GM19193 (cell line): ENCODE results near the gene CACNB3.

Source experiments
- POLR2A ChIP-seq: IDR thresholded peaks from 4 replicates; pipeline ENCODE4 v1.6.1; 2011; ENCODE audit not compliant: insufficient read depth, insufficient read length; ENCODE audit errors: extremely low read depth

Gene CACNB3

DNA sequence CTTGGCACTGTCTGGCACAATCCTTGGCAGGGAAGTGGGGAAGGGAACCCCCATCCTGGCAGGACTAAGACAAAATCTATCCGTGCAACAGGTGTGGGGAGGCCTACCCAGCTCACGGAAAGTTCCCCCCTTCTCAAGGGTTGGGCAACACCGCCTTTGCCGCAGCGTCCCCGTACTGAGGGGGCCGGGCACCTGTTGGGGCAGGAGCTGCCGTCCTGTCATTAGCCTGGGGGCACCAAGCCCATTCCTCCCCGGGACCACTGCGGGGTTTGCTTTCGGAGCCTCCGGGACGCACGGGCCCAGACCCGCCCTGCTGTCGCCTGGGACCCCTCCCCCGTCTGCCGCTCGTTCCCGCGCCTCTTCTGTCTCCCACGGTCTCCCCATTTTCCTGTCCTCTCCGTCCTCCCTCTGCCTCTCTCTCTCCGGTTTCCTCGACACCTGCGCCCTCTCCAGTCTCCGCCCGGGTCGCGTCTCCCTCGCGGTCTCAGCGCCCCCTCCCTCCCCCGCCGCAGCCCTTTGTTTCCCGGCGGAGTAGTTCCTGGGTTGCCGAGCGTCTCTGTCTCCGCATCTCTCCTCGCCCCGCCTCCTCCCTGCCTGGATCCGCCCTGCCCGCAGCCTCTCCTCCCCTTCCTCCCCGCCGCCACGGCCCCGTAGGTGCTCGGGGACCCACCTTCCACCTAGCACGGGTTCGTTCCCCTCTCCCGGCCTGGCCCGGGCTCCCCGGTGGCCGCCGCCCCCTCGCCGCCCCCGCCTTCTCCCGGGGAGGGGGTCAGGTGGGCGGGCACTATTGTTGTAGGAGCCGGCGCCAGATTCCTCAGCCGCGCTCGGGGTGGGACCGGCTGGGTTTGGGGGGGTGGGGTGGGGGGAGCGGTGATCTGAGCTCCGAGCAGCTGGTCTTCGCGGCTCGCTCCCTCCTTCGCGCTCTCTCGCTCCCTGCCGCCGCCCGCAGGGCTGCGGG lies at the start of gene CACNB3:
Gene CACNB3 (plus strand): TSS at position 624 of the 958 bp plus-strand sequence. CDS start 434 bp downstream, outside the sequence.
- no peak for TF ChIP-seq POLR2A

DNA sequence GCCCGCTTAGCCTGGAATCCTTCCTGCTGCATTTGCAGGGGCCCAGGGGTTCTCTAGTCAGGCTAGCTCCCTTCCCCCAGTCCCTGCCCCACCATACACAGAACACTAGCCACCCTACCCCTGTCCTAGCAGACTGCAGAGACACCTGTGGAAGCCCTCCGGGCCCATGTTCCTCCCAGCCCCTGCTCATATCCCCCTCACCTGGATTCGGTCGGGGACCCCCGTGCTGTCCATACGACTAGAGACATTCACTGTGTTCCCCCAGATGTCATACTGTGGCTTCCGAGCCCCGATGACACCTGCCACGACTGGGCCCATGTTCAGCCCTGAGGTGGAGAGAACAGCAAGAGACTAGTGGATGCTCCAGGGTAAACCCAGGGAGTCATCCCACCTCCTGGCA lies 49.6 kb upstream of the CACNB3 start:
- TF ChIP-seq POLR2A: no peak

DNA sequence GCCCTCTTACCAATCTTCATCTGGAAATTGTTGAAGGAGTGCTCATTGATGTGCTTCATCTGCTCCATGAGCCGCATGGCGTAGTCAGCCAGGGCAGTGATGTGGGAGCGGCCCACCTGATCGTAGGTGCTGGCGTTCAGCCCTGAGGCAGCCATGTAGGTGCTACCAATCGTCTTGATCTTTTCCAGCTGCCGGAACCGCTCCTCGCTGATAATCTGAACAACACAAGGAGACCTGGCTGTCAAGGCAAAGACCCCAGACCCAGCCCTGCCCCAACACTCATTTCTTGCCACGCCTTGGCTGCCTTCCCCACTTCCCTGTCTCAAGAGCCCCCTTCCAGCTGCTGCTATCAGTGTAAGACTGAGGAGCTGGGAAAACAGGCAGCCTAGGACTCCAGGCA lies 47.5 kb upstream of the CACNB3 start:
- no peak for TF ChIP-seq POLR2A

DNA sequence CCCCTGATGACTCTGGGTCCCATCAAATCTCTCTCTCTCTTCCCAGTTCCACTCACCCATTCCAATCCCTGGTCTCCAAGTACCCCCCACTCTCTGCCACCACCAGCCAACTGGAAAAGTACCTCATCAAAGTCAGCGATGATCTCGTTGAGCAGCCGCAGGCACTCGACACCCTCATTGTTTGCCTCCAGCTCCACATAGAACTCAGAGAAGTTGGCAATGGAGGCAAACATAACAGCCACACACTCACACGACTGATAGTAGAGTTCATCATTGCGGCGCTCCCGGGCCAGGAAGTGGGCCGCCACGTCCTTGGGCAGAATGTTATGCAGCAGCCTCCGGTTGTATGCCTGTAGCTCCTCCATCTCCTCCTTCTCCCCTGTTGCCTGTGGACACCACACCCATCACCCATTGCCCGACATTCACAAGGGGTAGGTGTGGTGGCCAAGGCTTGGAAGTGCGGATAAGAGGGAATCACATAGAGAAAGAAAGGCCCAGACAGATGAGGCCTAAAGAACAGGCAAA lies 46.6 kb upstream of the CACNB3 start:
- no peak for TF ChIP-seq POLR2A

DNA sequence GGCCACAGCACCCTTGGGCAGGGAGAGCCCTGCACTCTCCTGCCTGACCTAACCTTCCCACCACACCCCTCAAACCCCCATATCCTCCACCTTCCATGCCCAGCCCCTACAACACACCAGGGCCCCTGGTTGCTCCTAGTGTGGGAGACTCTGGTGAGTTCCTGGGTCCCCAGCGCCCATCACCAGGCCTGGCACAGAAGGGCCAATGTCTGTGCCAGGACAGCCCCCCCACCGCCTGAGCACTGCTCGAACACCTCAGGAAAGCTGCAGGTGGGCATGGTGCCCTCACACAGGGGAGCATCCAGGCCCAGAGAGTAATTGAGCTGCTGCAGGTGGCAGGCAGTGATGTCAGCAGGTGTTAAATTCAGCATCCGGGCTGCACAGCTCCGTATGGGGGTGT lies 44.6 kb upstream of the CACNB3 start:
- no peak for TF ChIP-seq POLR2A

DNA sequence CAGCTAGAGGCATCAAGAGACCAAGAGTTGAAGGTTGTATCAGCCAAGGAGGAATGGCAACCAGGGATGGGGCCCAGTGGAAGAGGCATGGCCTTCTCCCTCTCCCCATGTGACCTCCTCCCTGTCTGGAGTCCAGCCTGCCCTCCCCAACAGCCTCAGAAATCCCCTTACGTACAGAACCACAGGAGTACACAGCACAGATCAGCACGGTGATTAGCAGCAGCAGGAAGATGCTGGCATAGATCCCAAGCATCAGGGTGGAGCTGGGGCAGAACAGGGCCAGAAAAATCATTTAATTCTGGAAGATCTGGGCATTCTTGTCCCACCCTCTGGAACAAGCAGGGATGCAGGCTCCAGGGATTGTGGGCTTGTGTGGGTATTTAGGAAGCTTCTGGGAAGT lies 43.8 kb upstream of the CACNB3 start:
- TF ChIP-seq POLR2A: no peak

DNA sequence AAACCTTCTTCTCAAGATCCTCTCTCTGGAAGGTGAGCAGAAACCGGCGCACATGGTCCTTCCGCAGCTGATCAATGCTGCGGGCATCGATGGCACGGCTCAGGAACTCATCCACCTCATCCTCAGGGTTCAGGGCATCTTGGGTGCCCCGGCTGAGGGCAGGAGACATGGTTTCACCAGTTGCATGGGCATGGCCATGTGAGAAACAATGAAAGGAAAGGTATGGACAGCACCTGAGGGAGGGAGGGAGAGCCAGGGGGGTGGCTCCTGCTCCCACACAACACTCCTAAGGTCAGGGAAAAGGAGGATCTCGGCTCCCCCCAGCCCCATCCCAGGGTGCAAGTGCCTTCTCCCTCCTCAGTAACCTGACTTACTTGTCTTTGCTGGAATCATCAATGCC lies 43.0 kb upstream of the CACNB3 start:
- TF ChIP-seq POLR2A: no peak

DNA sequence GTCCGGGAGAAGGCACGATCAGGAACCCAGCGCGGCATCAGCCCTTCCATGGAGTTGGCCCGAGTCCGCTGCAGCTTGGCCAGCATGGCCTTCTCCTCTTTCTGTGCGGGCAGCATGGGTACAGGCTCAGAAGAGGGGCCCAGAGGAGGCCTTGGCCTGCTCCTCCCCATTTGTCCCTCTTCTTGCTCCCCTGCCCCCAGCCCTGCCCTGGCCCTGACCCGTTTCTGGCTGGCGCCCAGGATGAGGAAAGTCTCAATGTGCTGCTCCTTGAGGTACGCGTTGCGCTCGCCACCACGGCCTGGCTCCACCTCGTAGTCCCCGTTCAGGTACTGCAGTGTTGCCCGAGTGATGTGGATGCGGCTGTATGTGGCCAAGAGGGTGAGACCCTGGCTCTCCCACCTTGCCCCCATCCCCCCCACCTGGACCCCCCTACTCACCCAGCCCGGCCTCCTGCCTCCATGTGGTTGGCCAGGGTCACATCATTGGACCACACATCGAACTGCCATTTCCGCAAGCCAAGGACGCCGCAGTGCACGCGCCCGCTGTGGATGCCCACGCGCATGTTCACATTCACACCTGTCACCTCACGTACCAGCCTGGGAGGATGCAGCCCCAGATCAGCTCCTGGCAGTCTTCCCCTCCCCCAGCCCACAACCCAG lies 42.2 kb upstream of the CACNB3 start:
- no peak for TF ChIP-seq POLR2A

DNA sequence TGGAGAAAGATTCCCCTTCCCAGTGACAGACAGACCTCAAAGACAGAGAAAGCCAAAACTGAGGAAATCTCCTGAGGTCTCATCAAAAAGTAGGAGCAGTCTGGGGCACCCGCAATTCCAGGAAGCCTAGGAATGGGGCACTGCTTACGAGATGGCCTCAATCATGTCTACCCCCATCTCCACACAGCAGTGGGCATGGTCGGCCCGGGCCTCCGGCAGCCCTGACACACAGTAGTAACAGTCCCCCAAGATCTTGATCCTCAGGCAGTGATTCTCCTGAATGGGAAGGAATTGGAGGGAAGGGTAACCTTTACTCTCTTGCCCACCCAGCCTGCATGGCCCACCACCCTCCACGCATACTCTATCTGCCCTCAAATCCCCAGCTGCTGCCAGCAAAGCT lies 41.3 kb upstream of the CACNB3 start:
- TF ChIP-seq POLR2A: no peak

DNA sequence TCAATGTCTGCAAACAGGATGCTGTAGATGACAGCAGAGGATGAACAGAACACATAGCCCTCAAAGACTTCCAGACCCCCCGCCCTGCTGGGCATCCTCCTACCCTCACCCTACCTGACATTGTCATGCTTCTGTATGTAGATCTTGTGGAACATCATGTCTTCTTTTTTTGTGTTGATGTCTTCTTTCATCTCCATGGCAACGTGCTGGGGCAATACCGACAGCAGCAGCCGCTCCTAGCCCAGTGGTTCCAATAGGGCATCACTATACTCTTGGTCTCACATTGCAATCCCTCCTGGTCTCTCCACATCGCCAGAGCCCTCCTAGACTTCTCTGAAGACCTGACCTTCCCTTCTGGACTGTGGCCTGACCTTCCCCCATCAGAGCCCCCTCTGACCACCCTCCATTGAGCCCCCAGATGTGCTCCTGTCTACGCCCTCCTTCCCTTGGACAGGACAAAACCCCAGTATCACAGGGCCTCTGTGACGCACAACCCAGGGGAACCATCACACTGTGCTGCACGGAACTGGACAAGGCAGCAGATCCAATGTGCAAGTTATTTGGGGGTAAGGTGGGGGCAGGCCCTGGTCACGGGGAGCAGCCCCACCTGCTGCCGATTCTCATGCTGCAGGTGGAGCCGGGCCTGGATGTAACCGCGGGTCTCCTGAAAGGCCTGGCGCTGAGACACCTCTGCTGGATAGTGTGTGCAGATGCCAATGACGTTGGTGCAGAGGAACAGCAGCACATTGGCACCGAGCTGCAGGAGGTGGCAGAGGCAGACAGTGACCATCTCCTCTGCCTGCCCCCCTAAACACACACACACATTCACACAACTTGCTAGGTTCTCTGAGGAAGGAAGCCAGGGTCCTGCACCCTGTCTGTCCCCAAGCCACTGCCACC lies 40.5 kb upstream of the CACNB3 start:
- no peak for TF ChIP-seq POLR2A

DNA sequence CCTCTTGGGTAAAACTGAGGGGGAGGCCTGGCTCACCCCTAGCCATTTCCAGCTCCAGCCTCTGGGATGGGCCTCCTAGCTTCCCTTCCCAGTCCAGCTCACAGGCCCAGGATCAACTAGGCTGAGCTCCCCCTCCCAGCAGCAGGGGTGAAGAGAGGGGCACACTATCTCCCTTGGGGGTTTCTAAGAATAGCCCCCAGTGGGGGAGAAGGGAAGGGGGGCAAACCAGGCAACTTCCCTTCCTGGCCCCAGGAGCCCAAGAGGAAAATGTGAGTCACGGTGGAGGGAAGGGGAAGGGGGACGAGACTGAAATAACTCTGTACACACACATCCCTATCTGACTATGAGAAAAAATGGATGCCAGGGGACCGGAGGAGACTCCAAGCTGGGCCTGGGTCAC lies 38.4 kb upstream of the CACNB3 start:
- TF ChIP-seq POLR2A: no peak

DNA sequence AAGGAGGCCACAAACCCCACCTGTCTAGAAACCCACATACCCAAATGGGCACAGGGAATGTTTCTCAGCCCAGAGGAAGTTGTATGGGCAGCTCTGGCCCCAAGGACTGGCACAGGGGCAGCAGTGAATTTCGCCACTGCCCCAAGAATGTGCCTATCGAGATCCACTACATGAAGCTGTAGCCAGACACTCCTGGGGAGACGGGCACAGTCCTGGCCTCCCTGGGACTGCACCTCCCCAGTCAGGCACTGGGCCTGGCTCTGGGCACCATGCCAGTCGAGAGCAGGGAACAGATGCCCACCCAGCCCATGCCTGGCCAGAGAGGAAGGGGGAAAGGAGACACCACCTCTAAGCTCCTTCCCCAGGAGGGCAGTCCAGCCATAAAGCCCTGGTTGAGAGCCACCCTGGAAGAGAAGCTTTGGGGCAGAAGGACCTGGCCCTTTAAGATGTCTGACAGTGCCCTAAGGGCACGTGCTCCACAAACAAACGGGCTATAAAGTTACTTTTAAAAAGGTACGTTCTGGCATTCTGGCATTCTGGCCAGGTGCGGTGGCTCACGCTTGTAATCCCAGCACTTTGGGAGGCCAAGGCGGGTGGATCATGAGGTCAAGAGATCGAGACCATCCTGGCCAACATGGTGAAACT lies 37.8 kb upstream of the CACNB3 start:
- no peak for TF ChIP-seq POLR2A

DNA sequence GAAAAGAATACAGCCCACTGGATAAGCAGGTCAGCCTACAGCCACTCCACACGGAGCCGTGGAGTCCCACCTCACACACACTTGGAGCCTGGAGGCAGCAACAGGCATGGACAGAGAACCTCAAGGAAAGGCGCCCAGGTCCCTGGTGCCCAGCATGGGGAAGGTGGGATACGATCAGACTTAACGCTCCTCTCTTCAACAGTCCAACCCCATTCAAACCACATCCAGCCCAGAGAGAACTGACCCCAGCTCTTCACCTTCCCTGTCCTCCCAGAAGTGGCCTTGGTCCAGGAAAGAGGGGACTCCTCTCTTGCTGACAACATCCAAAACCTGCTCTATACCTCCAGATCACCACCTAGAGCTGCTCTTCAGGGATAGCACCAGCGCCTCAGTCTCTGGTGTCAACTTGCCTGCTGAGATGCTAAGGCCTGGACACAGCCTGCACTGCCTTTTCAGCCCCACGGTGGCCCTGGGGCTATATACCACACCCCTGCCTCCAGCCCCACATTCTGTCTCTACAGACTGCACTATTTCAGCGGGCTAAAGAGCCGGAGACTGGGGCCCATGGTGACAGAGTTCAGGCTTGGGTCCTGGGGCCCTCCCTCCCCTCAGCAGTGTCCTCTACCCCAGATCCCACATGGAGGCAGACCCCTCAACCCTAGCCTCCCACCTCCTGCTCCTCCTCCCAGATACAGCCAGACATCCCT lies 36.4 kb upstream of the CACNB3 start:
- TF ChIP-seq POLR2A: no peak
